ENCODE data around the gene SYT12.

The SYT12 gene

GRCh38 chr11:67022341-67022933, 497 bp upstream of the SYT12 start (continued):
- TF ChIP-seq CTCF (tag by site-specific recombination; IDR thresholded peaks at IDR 0.05) = no peak
- TF ChIP-seq ELK4 (IDR thresholded peaks at IDR 0.05; ENCODE audit: borderline replicate concordance, low read depth, low read length) = no peak
- no peak for TF ChIP-seq ZNF843 (tag by site-specific recombination; IDR thresholded peaks at IDR 0.05)
- TF ChIP-seq ZXDB (tag by site-specific recombination; IDR thresholded peaks at IDR 0.05) = peak; percentile 59
- TF ChIP-seq ZBTB17 (tag by site-specific recombination; IDR thresholded peaks at IDR 0.05) = peak; percentile 56
- no peak for TF ChIP-seq ZNF610 (tag by site-specific recombination; IDR thresholded peaks at IDR 0.05; ENCODE audit: borderline replicate concordance)
- peak; percentile 70; the same call in 1 of the 2 replicates for TF ChIP-seq ZEB2 (tag by site-specific recombination; IDR thresholded peaks at IDR 0.05)
- TF ChIP-seq ZNF629 (tag by site-specific recombination; IDR thresholded peaks at IDR 0.05) = no peak; the same call in 1 of the 2 replicates
- TF ChIP-seq GFI1B (tag by site-specific recombination; IDR thresholded peaks at IDR 0.05) = no peak
- peak; percentile 83 for TF ChIP-seq ZBTB48 (tag by site-specific recombination; IDR thresholded peaks at IDR 0.05)
- TF ChIP-seq ZNF544 (tag by site-specific recombination; IDR thresholded peaks at IDR 0.05) = 0 out of 2 replicates have a peak, but pooled peaks have one; percentile 10
- TF ChIP-seq ZNF394 (tag by site-specific recombination; IDR thresholded peaks at IDR 0.05; ENCODE audit: borderline replicate concordance) = 0 out of 2 replicates have a peak, but pooled peaks have one; percentile 20
- TF ChIP-seq ZNF558 (tag by site-specific recombination; IDR thresholded peaks at IDR 0.05) = no peak
- TF ChIP-seq ZNF660 (tag by site-specific recombination; IDR thresholded peaks at IDR 0.05) = peak; percentile 76
- no peak for TF ChIP-seq ZNF341 (tag by site-specific recombination; IDR thresholded peaks at IDR 0.05; ENCODE audit: low read depth)
- no peak for TF ChIP-seq PRDM4 (tag by site-specific recombination; IDR thresholded peaks at IDR 0.05)
- TF ChIP-seq HOXC10 (CRISPR knock-in tag; IDR thresholded peaks at IDR 0.05) = no peak
- peak; percentile 41 for TF ChIP-seq ZNF398 (tag by site-specific recombination; IDR thresholded peaks at IDR 0.05)
- TF ChIP-seq SP7 (tag by site-specific recombination; IDR thresholded peaks at IDR 0.05) = peak; percentile 49; the same call in 1 of the 2 replicates
- peak; percentile 87 for TF ChIP-seq HIC1 (tag by site-specific recombination; IDR thresholded peaks at IDR 0.05)
- TF ChIP-seq IKZF3 (tag by site-specific recombination; IDR thresholded peaks at IDR 0.05) = peak; percentile 72
- TF ChIP-seq RBAK (tag by site-specific recombination; IDR thresholded peaks at IDR 0.05) = no peak
- TF ChIP-seq BCL11A (tag by site-specific recombination; IDR thresholded peaks at IDR 0.05; ENCODE audit: low read depth) = peak; percentile 65
- peak; percentile 35; the same call in 1 of the 2 replicates for TF ChIP-seq ZNF692 (tag by site-specific recombination; IDR thresholded peaks at IDR 0.05)
- no peak for TF ChIP-seq ZNF146 (tag by site-specific recombination; IDR thresholded peaks at IDR 0.05)
